D721Med (cell line): ENCODE measurements around the gene LRRC61.

ENCODE experiments used
- DNase-seq: peaks from one replicate; pipeline ENCODE4 v3.0.0; 2011; ENCODE audit warnings: low spot score; ENCODE audit not compliant: insufficient read length
- FAIRE-seq: peaks from 2 replicates; lab custom pipeline; 2011; peaks lifted over from hg19 to GRCh38; lab: Jason Lieb, UNC
- CTCF ChIP-seq: IDR thresholded peaks from 2 replicates; pipeline ENCODE4 v1.5.1; 2012; ENCODE audit warnings: mild to moderate bottlenecking, control low read depth; ENCODE audit not compliant: insufficient read depth; ENCODE audit errors: missing control alignments

Gene LRRC61

GRCh38 chr7:150369748-150370501 is 46.8 kb downstream of the LRRC61 start:
- no peak for FAIRE-seq
- TF ChIP-seq CTCF, result no peak
- no peak for DNase-seq

GRCh38 chr7:150370612-150371071 is 47.5 kb downstream of the LRRC61 start:
- TF ChIP-seq CTCF, result no peak
- DNase-seq (no peak), FAIRE-seq (no peak)

- TF ChIP-seq CTCF, result no peak
- DNase-seq (no peak), FAIRE-seq (no peak)
Observed at GRCh38 chr7:150371131-150371995, 48.2 kb downstream of the LRRC61 start.

- TF ChIP-seq CTCF, result no peak
- no peak for FAIRE-seq
- DNase-seq, result no peak
Observed at GRCh38 chr7:150371996-150372270, 48.8 kb downstream of the LRRC61 start.

GRCh38 chr7:150372271-150373048 is 49.3 kb downstream of the LRRC61 start:
- no peak for TF ChIP-seq CTCF
- FAIRE-seq, result no peak
- DNase-seq, result no peak

- no peak for DNase-seq
- FAIRE-seq, result no peak
- no peak for TF ChIP-seq CTCF
Observed at GRCh38 chr7:150373049-150373801, 50.1 kb downstream of the LRRC61 start.
